Astrocyte (in vitro differentiated cells and primary cell): Measurements from ENCODE around the gene OR8H1. TPM values are rescaled to one million over a fixed set of nuclear protein-coding genes. Genes with fewer than 3 reads are reported as not detected.

Source experiments
- DNase-seq: peaks from one replicate; pipeline ENCODE4 v3.0.0-alpha.2; 2010; ENCODE audit warnings: low read depth
- FAIRE-seq: peaks from 2 replicates; lab custom pipeline; 2011; peaks lifted over from hg19 to GRCh38; lab: Jason Lieb, UNC
- H2AFZ ChIP-seq: 2 replicates; pipeline ENCODE4 v1.6.0; 2012; ENCODE audit warnings: low read depth, low read length, inconsistent platforms
- H3K27ac ChIP-seq: 2 replicates; pipeline ENCODE4 v1.5.1; 2011; ENCODE audit warnings: low read depth, low read length, inconsistent platforms
- H3K27me3 ChIP-seq: 2 replicates; pipeline ENCODE4 v1.6.0; 2011; ENCODE audit warnings: low read length, inconsistent platforms; ENCODE audit not compliant: insufficient read depth
- H3K36me3 ChIP-seq: 2 replicates; pipeline ENCODE4 v1.5.1; 2011; ENCODE audit warnings: low read length, inconsistent platforms; ENCODE audit not compliant: insufficient read depth
- H3K4me1 ChIP-seq: 2 replicates; pipeline ENCODE4 v1.5.1; 2011; ENCODE audit warnings: low read length, inconsistent platforms; ENCODE audit not compliant: insufficient read depth
- H3K4me2 ChIP-seq: 2 replicates; pipeline ENCODE4 v1.6.0; 2012; ENCODE audit warnings: low read length, inconsistent platforms
- H3K4me3 ChIP-seq: 2 replicates; pipeline ENCODE4 v1.5.1; 2011; ENCODE audit warnings: low read depth, mild to moderate bottlenecking, low read length, inconsistent platforms; ENCODE audit not compliant: insufficient read depth
- H3K79me2 ChIP-seq: 2 replicates; pipeline ENCODE4 v1.6.0; 2012; ENCODE audit warnings: mild to moderate bottlenecking, low read length, inconsistent platforms; ENCODE audit not compliant: insufficient read depth
- H3K9ac ChIP-seq: 2 replicates; pipeline ENCODE4 v1.6.0; 2012; ENCODE audit warnings: mild to moderate bottlenecking, low read length, inconsistent platforms
- H3K9me3 ChIP-seq: 2 replicates; pipeline ENCODE4 v1.5.1; 2012; ENCODE audit warnings: low read depth, mild to moderate bottlenecking, low read length, inconsistent platforms; ENCODE audit not compliant: insufficient read depth
- H4K20me1 ChIP-seq: 2 replicates; pipeline ENCODE4 v1.6.0; 2012; ENCODE audit warnings: low read length, inconsistent platforms; ENCODE audit not compliant: insufficient read depth
- H3K27ac Mint-ChIP-seq: one replicate; pipeline ENCODE4 v1.8.0; 2021; ENCODE audit warnings: mild to moderate bottlenecking, mixed read lengths; ENCODE audit not compliant: unreplicated experiment
- H3K27me3 Mint-ChIP-seq: one replicate; pipeline ENCODE4 v1.8.0; 2021; ENCODE audit warnings: low read depth, mixed read lengths; ENCODE audit not compliant: unreplicated experiment
- H3K36me3 Mint-ChIP-seq: one replicate; pipeline ENCODE4 v1.8.0; 2021; ENCODE audit warnings: low read depth, mixed read lengths; ENCODE audit not compliant: unreplicated experiment
- H3K4me1 Mint-ChIP-seq: one replicate; pipeline ENCODE4 v1.8.0; 2021; ENCODE audit warnings: low read depth, mixed read lengths; ENCODE audit not compliant: unreplicated experiment
- H3K4me3 Mint-ChIP-seq: one replicate; pipeline ENCODE4 v1.8.0; 2021; ENCODE audit warnings: mild to moderate bottlenecking, moderate library complexity, mixed read lengths; ENCODE audit not compliant: unreplicated experiment
- H3K9me3 Mint-ChIP-seq: one replicate; pipeline ENCODE4 v1.8.0; 2021; ENCODE audit warnings: mild to moderate bottlenecking, mixed read lengths; ENCODE audit not compliant: unreplicated experiment
- CTCF ChIP-seq: IDR thresholded peaks from 2 replicates; pipeline ENCODE4 v1.5.1; 2011; ENCODE audit warnings: low read depth, mild to moderate bottlenecking, inconsistent platforms, low read length, moderate library complexity; ENCODE audit not compliant: insufficient read depth
- EZH2 ChIP-seq: IDR thresholded peaks from 2 replicates; pipeline ENCODE4 v1.6.1; 2012; ENCODE audit warnings: mild to moderate bottlenecking, low read length, inconsistent platforms; ENCODE audit not compliant: insufficient read depth
- total RNA-seq: library from RNA; stranded (reverse); gene quantifications from 2 replicates; pipeline ENCODE4 v1.2.1, GENCODE V29; 2021

Gene OR8H1
- total RNA-seq, 1 donor from 2014 or later: not detected

- H3K27me3 Mint-ChIP-seq: no peaks in the 10 kb centered on the region
- no peaks in the 10 kb centered on the region for H3K9me3 Mint-ChIP-seq
- Histone ChIP-seq H3K9me3 (no peaks in the 10 kb centered on the region), H3K9ac (no peak overlapping the region), H3K4me3 (no peak overlapping the region), H3K27ac (no peak overlapping the region), H2AFZ (no peak overlapping the region), H3K27me3 (no peaks in the 10 kb centered on the region), H4K20me1 (no peaks in the 10 kb centered on the region), H3K4me2 (no peak overlapping the region), H3K36me3 (no peaks in the 10 kb centered on the region), H3K79me2 (no peaks in the 10 kb centered on the region), H3K4me1 (no peaks in the 10 kb centered on the region)
- no peaks in the 10 kb centered on the region for H3K4me1 Mint-ChIP-seq
- no peak overlapping the region for H3K27ac Mint-ChIP-seq
- no peak for FAIRE-seq
- no peak for DNase-seq
- no peaks in the 10 kb centered on the region for H3K36me3 Mint-ChIP-seq
- H3K4me3 Mint-ChIP-seq: no peak overlapping the region
- no peak for TF ChIP-seq CTCF
- no peak for TF ChIP-seq EZH2
Measured at GRCh38 chr11:56296898-56297297, 4.8 kb upstream of the OR8H1 start.

GRCh38 chr11:56273854-56274253, 18.2 kb downstream of the OR8H1 start, which contains the start of gene OR5T1:
Gene OR5T1, plus strand, starts transcription at chr11:56274154. Its CDS starts 1,485 bp downstream, at chr11:56275639.
- Histone ChIP-seq H3K9me3 (peaks cover 4% of the 10 kb centered on the region), H3K4me2 (no peak within 1 kb of the TSS), H3K4me3 (no peak within 1 kb of the TSS), H4K20me1 (no peaks in the 10 kb centered on the region), H2AFZ (no peak within 1 kb of the TSS), H3K4me1 (no peaks in the 10 kb centered on the region), H3K27ac (no peak within 1 kb of the TSS), H3K27me3 (no peaks in the 10 kb centered on the region), H3K36me3 (no peaks in the 10 kb centered on the region), H3K79me2 (no peaks in the 10 kb centered on the region), H3K9ac (no peak within 1 kb of the TSS)
- no peak for FAIRE-seq
- TF ChIP-seq CTCF (no peak), EZH2 (no peak)
- Mint-ChIP-seq H3K9me3 (peaks cover 1% of the 10 kb centered on the region), H3K27ac (no peak within 1 kb of the TSS), H3K4me3 (no peak within 1 kb of the TSS), H3K27me3 (no peaks in the 10 kb centered on the region), H3K4me1 (peaks cover 5% of the 10 kb centered on the region), H3K36me3 (no peaks in the 10 kb centered on the region)
- DNase-seq: no peak

GRCh38 chr11:56271092-56271491, 21.0 kb downstream of the OR8H1 start:
- Histone ChIP-seq H3K36me3 (no peaks in the 10 kb centered on the region), H3K27me3 (no peaks in the 10 kb centered on the region), H3K9me3 (peaks cover 6% of the 10 kb centered on the region), H3K4me2 (no peak overlapping the region), H2AFZ (no peak overlapping the region), H3K4me3 (no peak overlapping the region), H3K27ac (no peak overlapping the region), H3K4me1 (no peaks in the 10 kb centered on the region), H4K20me1 (no peaks in the 10 kb centered on the region), H3K9ac (no peak overlapping the region), H3K79me2 (no peaks in the 10 kb centered on the region)
- FAIRE-seq: no peak
- Mint-ChIP-seq H3K4me1 (no peaks in the 10 kb centered on the region), H3K9me3 (peaks cover 3% of the 10 kb centered on the region), H3K27ac (no peak overlapping the region), H3K27me3 (no peaks in the 10 kb centered on the region), H3K36me3 (no peaks in the 10 kb centered on the region), H3K4me3 (no peak overlapping the region)
- TF ChIP-seq CTCF: no peak
- no peak for TF ChIP-seq EZH2
- no peak for DNase-seq
